GM06990 (cell line): ENCODE measurements around the gene KRTAP6-2.

Source experiments
- DNase-seq: peaks from one replicate; pipeline ENCODE4 v3.0.0-alpha.2; 2011; ENCODE audit not compliant: insufficient read length; ENCODE audit errors: extremely low read depth
- H3K27me3 ChIP-seq: replicated peaks from 2 replicates; pipeline ENCODE4 v1.6.0; 2011; ENCODE audit warnings: low read length; ENCODE audit not compliant: control insufficient read depth, insufficient read depth
- H3K36me3 ChIP-seq: 2 replicates; pipeline ENCODE4 v1.5.1; 2011; ENCODE audit warnings: low read length; ENCODE audit not compliant: control insufficient read depth, insufficient read depth
- H3K4me3 ChIP-seq: replicated peaks from 2 replicates; pipeline ENCODE4 v1.5.1; 2011; ENCODE audit warnings: low read depth, mild to moderate bottlenecking, control low read depth, low read length
- CTCF ChIP-seq: IDR thresholded peaks from 2 replicates; pipeline ENCODE4 v1.5.1; 2011; ENCODE audit warnings: low read length, control low read depth, mild to moderate bottlenecking, inconsistent platforms; ENCODE audit not compliant: insufficient read depth, poor library complexity, severe bottlenecking

The KRTAP6-2 gene

GRCh38 chr21:30600787-30601186 is 2.1 kb upstream of the KRTAP6-2 start, which contains the start of gene KRTAP22-1:
KRTAP22-1 (plus strand) TSS chr21:30601087.
- H3K36me3 ChIP-seq: no peaks in the 10 kb centered on the region
- no peak for DNase-seq
- no peak within 1 kb of the TSS for H3K4me3 ChIP-seq
- TF ChIP-seq CTCF: no peak
- H3K27me3 ChIP-seq: no peaks in the 10 kb centered on the region

GRCh38 chr21:30592140-30592539 is 6.6 kb downstream of the KRTAP6-2 start, which contains the start of gene KRTAP6-3:
KRTAP6-3 (plus strand) TSS chr21:30592440; CDS start chr21:30592446, 6 bp downstream.
- no peak within 1 kb of the TSS for H3K4me3 ChIP-seq
- H3K36me3 ChIP-seq: no peaks in the 10 kb centered on the region
- no peak for TF ChIP-seq CTCF
- H3K27me3 ChIP-seq: no peaks in the 10 kb centered on the region
- DNase-seq: no peak

GRCh38 chr21:30590297-30590696 is 8.4 kb downstream of the KRTAP6-2 start, which contains the start of gene KRTAP22-2:
KRTAP22-2 (minus strand) TSS chr21:30590397.
- Histone ChIP-seq H3K4me3 (no peak within 1 kb of the TSS), H3K27me3 (no peaks in the 10 kb centered on the region), H3K36me3 (no peaks in the 10 kb centered on the region)
- TF ChIP-seq CTCF: no peak
- DNase-seq: no peak

GRCh38 chr21:30582870-30583269 is 15.8 kb downstream of the KRTAP6-2 start:
- TF ChIP-seq CTCF: no peak
- no peak overlapping the region for H3K4me3 ChIP-seq
- no peaks in the 10 kb centered on the region for H3K36me3 ChIP-seq
- H3K27me3 ChIP-seq: no peaks in the 10 kb centered on the region
- DNase-seq: no peak

- H3K27me3 ChIP-seq: no peaks in the 10 kb centered on the region
- TF ChIP-seq CTCF: no peak
- H3K4me3 ChIP-seq: no peak overlapping the region
- no peak for DNase-seq
- H3K36me3 ChIP-seq: no peaks in the 10 kb centered on the region
Measured at GRCh38 chr21:30580132-30580531, 18.6 kb downstream of the KRTAP6-2 start.

GRCh38 chr21:30579346-30579745 is 19.4 kb downstream of the KRTAP6-2 start:
- TF ChIP-seq CTCF: no peak
- Histone ChIP-seq H3K27me3 (no peaks in the 10 kb centered on the region), H3K4me3 (no peak overlapping the region), H3K36me3 (no peaks in the 10 kb centered on the region)
- DNase-seq: no peak
